NK-92 (cell line): ENCODE data around the gene UBE2G2.

Experiments used
- DNase-seq: peaks from one replicate; lab custom pipeline; 2025; ENCODE audit not compliant: unreplicated experiment; lab: John Stamatoyannopoulos, UW

The UBE2G2 gene

GRCh38 chr21:44752671-44753235, 48.9 kb downstream of the UBE2G2 start:
- DNase-seq: no peak

- DNase-seq: no peak
Observed at GRCh38 chr21:44751799-44752636, 49.6 kb downstream of the UBE2G2 start.

GRCh38 chr21:44751186-44751798, 50.3 kb downstream of the UBE2G2 start:
- no peak for DNase-seq

GRCh38 chr21:44750675-44751025, 51.0 kb downstream of the UBE2G2 start:
- no peak for DNase-seq

DNA sequence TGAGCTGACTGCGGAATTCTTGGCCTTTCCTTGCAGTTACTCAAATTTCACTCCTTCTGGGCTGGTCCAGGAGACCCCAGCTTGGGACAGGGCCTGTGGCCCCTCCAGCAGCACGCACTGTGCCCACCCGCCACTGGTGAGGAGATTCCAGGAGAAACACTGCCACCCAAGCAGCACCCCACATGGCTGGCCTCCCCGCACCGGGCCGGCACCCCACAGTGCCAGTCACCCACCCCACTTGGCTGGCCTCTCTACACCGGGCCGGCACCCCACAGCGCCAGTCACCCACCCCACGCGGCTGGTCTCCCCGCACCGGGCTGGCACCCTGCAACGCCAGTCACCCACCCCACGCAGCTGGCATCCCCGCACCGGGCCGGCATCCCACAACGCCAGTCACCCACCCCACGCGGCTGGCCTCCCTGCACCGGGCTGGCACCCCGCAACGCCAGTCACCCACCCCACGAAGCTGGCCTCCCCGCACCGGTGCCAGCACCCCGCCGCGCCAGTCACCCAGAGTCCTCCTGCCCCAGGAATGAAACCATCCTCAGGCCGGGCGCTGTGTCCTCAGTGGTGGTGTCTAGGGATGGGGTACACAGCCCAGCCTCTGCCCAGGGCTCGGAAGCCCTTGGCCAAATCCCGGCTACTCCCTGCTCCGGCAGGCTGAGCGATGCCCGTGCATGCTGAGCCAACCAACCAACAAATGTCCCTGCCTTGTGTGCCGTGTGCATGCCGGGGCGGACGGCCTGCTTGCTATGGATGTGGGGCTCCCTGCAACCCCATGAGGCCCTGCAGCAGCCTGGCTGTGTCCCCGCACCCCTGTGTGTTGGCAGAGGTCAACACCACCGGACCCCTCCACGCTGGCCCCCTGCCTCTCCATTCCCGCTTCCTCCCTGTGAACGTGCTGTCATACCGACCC, 51.6 kb downstream of the UBE2G2 start:
- no peak for DNase-seq

GRCh38 chr21:44749116-44749758, 52.4 kb downstream of the UBE2G2 start:
- no peak for DNase-seq

DNA sequence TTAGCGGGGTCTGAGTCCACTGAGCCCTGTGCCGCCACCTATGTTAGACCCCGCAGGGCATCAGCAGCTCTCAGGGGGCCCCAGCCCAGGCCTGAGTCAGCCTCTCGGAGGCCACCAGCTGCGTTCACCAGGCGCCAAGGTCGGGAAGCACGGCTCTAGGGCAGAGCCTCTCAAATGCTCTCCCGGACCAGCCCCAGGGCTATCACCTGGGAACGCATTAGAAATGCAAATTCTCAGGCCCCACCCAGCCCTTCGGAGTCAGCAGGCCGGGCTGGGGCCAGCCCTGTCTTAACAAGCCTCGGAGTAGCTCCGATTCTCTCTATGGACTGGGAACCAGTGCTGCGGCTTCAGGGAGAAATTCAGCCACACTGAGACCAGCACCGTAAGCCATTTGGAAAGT, 53.0 kb downstream of the UBE2G2 start:
- DNase-seq: no peak

- no peak for DNase-seq
Observed at GRCh38 chr21:44742418-44743153, 59.0 kb downstream of the UBE2G2 start.

DNA sequence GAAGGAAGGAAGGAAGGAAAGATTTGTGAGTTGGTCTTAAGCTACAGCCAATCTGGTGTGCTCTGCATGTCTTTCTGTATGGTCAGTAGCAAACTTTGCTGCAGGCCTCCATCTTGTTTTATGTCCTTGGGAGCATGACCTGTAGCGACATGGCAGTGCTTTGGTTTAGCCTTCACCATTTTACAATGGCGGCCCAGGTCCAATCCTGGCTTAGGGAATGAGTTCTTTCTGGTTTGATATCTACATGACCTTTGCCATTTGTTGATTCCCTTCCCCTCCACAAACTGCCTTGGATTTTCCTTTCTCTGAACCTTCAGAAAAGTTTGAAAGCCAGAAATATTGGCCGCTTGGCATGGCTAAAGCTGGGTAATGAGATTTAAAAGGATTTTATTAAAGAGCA, 59.7 kb downstream of the UBE2G2 start:
- DNase-seq: no peak

DNA sequence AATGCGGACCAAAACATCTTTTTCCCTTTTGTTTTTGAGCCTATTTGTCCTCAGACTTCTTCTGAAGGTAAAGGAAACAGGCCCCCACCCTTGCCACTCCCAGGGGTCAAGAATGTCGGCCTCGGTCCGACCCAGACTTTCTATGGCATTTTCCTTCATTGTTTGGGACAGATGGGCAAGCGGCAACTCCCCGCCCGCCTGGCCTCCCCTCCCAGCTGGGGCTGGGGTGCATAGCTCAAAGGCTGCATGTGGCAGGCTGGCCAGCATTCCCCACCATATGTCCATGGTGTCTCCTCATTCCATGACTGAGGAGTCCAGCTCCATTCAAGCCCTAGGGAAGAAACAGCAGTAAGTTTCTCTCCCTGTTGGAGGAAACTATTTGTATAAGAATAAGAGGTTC, 60.9 kb downstream of the UBE2G2 start:
- no peak for DNase-seq

DNA sequence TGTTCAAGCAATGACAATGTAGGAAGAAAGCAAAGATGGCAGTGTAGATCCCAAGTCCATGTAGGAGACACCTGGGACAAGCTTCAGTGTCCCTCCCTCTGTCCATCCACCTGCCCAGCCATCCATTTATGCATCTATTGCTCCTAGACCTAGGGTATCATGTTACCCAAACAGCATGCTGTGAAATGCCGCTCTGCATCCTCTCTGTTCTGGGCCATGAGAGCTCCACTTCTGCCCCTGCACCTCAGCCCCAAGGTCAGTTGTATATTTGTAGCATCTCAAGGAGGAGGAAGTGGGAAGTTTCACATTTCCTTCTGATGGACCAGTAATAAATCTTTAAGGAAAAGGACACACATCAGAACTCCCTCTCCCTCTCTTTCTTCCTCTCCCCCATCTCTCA, 62.3 kb downstream of the UBE2G2 start:
- DNase-seq: no peak

DNA sequence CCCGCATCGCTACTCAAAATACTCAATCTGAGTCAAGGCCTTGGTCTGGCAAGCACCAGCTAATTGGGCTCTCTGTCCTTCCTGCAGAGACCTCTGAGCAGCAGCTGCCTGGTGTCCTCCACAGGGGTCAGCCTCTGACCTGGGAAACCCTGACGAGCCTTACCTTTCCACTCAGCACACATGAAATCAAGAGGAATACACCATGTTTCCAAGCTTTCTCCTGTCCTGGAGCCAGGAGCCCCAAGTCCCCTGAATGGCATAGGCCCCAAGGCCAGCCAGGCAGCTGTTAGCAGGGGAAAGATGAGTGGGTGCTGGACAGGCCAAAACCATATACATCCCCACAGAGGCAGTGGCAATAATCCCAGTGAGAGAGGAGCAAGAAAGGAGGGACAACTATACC, 63.0 kb downstream of the UBE2G2 start:
- DNase-seq: no peak

- DNase-seq: no peak
Observed at GRCh38 chr21:44737706-44738354, 63.8 kb downstream of the UBE2G2 start.

- DNase-seq: no peak
Observed at GRCh38 chr21:44736291-44737004, 65.2 kb downstream of the UBE2G2 start.

DNA sequence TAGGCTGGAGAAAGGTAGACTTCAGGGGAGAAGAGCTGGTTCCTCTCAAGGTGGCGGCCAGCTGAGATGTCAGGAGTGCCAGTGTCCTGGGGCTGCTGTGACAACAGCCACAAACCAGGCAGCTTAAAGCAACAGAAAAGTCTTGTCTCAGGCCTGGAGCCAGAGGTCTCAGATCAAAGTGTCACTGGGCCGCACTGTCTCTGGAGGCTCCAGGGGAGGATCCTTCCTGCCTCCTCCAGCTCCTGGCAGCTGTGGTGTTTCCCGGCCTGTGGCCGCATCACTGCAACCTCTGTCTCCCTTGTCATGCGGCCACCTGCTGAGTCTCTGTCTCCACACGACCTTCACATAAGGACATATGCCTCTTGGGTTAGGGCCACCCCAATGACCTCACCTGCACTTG, 65.8 kb downstream of the UBE2G2 start:
- DNase-seq: no peak

DNA sequence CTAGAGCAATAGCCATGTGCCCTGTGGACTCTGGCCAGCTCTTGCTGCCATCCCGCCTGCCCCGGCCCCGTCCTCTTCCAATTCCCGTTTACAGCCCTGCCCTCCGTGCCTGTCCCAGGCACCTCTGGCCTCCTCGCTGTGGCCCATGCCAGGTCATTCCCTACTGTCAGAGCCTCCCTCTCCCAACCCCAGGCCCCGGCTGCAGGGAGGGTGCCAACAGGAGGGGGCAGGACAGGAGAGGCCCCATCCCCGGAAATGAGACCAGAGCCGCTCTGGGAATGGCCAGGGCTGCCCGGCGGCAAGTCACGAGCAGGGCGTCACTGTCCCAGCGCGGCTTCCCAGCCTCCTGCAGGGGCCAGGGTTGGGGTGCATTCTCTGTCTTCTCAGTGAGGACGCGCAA, 66.8 kb downstream of the UBE2G2 start:
- DNase-seq: no peak

- DNase-seq: no peak
Observed at GRCh38 chr21:44734026-44734745, 67.4 kb downstream of the UBE2G2 start.

GRCh38 chr21:44732956-44733355, 68.7 kb downstream of the UBE2G2 start:
- no peak for DNase-seq
